Measurements from ENCODE around the gene PRKN.

- TF ChIP-seq EZH2phosphoT487 (IDR thresholded peaks at IDR 0.05; ENCODE audit: insufficient read depth, low read depth) (no peak), EZH2 (IDR thresholded peaks at IDR 0.05; ENCODE audit: insufficient read depth, poor library complexity, severe bottlenecking) (no peak)
Observed at GRCh38 chr6:161667957-161668356, 1059.6 kb downstream of the PRKN start.
